Urothelium cell line (cell line): ENCODE measurements around the gene TRERF1.

Experiments used
- DNase-seq: peaks from one replicate; pipeline ENCODE4 v3.0.0; 2011; ENCODE audit warnings: low spot score, mixed read lengths
- FAIRE-seq: peaks from 2 replicates; lab custom pipeline; 2011; peaks lifted over from hg19 to GRCh38; lab: Jason Lieb, UNC

Gene TRERF1

DNA sequence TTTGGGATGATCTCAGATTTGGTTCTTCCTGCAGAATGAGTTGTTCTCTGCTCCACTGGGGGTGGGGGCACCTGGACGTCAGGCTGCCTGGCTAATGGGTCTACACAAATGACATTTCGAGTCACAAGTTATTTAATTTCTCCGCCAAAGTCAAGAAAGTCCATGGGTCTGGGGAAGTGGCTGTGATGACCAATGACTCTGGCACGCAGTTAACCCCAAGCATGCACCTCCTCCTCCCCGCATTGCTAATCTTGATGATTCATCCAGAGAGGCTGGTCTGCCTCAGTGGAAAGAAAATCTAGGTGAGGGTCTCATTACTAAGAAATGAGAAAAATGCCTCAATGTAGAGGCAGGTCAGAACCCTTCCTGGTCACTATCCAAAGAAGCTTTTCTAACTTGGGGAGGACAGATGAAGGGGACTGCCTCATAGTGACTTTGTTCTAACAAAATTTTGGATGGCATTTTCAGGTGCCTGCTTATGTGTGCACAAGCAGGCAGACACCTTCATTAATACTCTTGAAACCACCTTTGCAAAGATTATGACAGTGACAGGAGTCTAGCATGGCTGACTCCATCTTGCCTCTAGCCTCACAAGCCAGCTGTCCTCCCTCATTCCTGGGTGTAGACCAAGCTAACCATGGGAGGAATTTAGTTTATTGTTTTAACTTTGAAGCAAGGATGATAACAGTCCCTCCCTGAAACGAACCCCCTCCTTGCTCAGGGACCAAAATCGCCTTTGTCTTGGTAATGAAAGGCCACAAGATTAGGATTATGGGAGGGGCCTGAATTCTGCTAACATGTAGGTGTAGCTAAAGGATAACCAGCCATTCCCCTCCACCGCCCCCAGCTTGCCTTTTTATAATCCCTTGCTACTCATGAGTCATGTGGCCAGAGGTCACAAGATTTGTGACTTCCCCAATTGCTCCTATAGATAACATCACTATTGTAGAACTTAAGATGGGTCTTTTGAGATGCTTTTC, 135.4 kb downstream of the TRERF1 start:
- FAIRE-seq (peak; percentile 87), DNase-seq (peak; percentile 91)

DNA sequence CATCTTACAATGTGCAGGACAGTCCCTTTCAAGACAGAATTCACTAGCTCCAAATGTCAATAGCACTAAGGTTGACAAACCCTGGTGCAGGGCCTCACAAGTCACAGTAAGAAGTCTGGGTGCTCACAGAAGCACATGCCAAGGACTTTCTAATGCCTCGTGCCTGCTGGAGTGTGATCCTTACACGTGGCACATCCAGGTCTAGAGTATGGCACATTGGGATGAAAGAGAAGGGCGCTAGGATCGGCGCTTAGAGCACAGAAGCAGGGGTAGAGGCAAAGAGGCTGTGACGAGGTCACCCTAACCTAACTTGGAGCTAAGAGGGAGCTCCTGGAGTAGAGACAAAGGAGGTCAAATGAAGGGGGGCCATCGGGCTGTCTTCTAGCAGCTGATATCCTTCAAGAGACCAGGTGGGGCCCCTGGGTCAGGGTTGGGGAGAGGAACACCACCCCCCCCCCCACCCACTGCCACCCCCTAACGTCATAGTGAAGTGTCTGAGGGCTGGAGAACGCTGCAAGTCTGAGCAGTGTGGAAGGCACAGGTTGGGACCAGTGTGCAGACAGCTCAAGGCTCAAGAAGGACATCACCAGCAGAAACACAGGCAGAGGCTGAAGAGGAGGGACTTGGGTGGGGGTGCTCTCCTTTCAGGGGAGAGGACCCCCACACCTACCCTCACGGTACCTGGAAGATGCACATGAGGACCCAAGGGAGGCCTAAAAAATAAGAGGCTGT, 136.3 kb downstream of the TRERF1 start:
- FAIRE-seq (no peak), DNase-seq (no peak)

DNA sequence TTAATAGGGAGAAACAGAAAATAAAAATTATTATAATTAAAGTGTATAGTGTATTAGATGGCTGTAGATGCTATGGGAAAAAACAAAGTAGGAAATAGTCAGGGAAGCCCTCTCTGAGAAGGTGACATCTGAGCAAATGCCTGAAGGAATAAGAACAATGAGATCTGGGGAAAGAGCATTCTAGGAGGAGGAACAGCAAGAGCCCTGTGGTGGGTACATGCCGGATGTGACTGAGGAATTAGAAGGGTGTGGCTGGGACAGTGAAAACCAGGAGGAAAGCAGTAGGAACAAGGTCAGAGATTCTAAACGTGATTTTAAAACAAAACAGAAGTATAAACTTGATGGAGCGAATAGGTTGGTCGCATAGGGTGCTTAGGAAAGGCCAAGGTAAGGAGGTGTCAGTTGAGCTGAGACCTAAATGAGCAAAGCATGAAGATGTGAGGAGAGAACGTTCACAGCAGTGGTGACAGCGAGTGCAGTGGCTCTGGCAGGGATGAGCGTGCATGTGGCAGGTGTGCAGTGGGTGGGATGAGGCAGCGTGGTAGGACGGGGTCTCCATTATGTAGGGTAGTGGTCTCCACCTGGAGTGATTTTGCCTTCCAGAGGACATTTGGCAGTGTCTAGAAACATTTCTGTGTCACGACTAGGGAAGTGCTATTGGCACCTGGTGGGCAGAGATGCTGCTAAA, 137.0 kb downstream of the TRERF1 start:
- no peak for FAIRE-seq
- DNase-seq, result no peak

DNA sequence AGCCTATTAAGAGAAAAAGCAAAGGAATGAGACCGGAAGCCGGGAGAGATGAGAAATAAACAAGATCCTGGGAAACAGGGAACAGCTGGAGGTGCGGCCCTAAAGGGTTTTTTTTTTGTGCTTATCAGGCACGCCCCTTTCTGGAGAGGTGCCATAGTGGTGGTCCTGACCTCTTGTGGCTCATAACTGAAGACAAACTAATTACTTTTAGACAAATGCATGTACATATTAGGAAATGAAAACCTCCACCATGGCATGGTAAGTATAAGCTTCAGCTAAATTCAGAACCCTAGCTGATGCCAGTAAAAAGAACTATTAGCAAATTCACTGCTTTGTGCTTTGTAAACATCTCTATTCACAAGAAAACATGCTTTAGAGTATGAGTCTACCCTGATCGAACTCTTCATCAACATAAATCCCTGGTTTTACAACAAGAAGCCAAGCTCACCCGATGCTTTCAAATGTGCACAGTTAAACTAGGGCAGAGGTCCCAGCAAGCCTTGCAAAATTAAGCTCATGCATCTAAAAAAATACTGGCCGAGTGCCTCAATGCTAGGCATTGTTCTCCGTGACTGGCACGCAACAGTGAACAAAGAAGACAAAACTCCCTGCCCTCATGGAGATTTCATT, 137.7 kb downstream of the TRERF1 start:
- DNase-seq (no peak), FAIRE-seq (no peak)

DNA sequence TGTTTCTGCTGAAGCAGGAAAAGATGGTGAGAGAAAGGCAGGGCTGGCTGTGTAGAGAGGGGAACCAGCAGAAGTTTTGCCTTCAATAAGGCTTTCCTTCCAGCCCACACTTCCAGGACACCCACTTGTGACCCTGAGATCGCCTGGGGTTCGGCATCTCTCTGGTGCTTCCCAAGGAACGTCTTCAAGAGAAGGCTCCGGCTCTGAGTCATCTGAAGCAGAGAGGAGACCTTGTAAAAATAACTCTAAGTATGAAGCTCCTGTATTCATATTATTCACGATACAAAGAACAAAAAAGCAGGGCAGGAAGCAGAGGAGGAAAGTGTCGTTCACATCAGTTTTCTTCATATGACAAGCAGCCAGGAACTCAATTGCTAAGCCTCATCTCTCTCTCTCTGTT, 138.7 kb downstream of the TRERF1 start:
- FAIRE-seq (no peak), DNase-seq (peak; percentile 42)

DNA sequence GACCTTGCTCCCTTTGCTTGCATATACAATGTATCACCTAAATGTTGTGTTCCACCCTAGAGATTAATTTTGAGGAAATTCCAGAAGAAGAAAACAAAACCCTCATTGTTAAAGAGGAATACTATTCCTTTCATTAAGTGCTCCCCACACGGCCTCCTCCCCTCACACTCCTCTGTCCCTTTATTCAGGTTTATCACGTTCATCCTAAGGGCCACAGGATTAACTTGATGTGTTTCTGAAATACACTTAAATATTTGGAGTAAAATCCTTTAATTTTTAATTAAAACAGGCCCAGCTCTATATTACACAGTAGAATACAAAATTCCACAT, 144.6 kb downstream of the TRERF1 start:
- no peak for DNase-seq
- no peak for FAIRE-seq

DNA sequence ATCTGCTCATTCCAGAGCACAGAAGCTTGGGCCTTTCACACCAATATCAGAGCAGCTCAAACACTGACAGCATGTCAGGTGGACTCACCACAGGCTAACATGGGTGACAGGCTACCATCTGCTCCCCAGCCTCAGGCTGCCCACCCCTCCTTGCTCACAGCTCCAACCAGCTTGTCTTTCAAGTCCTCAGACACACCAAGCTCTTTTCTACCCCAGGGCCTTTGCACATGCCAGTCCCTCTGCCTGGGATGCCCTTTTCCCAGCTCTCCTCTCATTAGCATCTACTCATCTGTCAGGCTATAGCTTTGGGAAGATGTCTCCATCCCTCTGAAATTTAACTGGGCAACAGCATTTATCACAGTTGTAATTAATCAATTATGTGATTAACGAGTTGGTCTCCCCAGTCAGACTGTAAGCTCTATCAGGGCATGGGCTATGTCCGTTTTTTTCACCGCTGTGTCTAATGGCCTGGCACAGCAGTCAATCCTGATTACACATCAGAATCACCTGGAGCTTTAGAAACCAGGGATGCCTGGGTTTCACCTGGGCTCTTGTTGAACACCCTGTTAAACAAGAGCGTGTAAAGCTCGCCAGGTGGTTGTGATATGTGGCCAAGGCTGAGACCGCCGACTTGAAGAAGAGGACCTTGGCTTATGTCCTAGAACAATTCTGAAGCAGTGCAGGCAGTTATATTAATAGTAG, 145.1 kb downstream of the TRERF1 start:
- DNase-seq (no peak), FAIRE-seq (no peak)

DNA sequence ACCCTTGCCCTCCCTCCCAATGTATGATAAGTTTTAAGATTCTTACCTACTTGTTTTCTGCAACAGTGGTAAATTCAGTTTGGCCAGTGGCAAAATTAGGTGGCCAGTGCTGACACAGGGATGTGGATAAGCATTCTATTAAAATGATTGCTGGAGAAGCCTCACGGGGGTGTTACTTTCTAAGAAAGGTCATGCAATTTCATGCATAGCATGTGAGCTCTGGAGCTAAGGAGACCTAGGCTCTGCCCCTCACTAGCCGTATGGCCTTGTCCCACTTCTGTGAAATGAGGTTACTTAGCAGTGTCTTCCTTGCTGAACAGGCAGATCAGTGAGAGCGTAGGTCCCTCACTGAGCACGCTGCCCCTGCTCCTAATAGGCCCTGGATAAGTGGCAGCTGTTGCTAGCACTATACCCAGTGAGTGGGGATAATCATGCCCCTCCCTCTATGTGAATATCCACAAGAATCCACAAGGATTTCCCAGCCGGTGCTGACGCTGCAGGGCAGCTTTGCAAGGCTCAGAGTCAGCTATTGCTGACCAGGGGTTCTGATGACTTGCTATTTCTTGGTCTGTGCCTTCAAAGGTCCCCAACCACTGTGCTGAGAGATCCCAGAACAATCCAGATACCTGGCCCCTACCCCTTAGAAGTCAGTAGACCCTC, 147.5 kb downstream of the TRERF1 start:
- DNase-seq (no peak), FAIRE-seq (no peak)

DNA sequence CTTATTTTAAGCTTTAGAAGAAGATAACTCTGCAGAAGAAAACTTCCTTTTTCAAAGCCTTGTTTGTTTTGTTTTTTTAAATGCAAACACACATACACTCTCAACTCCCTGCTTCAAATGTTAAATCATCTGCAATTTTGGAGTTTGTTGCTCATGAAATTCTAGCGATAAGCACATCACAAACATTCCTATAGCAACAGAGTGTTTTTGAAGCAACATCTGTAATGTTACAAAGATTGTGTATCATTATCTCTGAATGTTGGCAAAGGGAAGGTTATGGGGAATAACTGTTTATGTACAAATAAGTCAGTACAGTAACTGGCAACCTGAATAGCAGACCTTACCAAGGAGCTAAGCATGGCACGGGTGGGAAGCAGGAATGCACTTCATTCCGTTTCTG, 149.3 kb downstream of the TRERF1 start:
- FAIRE-seq (no peak), DNase-seq (no peak)

DNA sequence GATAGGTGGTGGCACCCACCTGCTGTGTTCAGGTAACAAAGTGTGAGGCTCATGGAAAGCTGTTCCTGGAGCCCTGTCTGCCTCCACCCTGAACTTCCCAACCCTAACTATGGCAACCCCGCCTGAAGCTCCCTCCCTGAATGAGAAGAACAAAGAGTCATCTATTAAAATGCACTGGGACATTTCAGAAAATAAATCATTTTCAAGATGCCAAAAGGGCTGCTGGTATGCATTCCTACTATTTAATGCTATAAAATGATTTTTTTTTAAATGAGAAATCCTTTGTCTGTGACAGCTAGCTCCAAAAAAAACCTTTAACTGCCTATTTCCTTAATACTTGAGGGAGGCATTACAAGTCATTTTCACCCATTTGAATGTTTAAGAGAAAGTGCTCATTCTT, 149.7 kb downstream of the TRERF1 start:
- no peak for FAIRE-seq
- DNase-seq, result no peak

DNA sequence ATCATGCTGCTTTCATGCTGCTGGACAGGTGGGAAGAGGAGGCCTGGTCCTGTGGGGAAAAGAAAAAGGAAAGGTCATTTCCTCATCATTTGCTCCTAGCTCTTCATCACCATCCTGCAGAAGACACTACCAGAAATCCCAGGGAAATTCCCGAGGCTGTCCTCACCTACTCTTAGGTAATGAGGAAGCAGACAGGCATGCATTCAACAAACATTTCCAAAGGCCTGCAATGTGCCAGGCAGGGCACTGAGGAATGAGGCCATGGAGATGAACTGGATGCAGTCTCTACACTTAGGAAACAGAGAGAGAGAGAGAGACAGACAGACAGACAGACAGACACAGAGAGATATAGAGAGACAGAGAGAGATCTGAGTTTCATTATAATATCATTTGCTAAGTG, 151.0 kb downstream of the TRERF1 start:
- DNase-seq (no peak), FAIRE-seq (no peak)

DNA sequence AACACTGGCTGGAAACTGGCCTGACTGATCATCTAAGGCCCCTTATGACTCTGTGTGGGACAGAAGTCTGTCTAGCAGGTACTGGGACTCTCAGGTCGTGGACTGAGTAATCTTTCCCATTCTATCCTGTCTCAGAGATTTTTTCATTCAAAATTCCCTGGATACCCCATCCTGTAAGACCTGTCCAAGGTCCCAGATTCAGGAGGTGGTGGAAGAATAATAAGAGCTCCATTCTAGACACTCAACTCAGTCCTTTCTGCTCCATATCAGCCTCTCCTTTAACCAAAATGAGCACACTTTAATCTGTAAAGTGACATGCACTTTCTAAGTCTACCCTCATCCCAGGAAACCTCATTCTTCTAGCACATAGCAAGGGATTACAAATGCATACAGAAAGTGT, 151.5 kb downstream of the TRERF1 start:
- FAIRE-seq (no peak), DNase-seq (no peak)

DNA sequence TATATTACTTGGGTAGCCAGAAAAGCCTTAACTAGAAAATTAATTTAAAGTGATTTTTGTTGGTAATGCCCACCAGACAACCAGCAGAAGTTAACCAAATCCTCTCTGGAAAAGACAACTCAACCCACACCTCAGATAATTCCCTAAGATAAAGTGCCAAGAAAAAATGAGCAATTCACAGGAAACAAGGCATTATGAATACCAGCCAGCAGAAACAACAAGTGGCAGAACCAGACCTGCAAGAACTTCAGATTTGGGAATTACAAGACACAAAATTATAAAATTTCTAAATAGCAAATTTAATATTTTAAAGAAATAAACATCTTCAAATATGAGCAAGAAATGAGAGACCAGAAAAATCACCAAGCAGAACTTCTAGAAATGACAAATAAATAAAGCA, 154.1 kb downstream of the TRERF1 start:
- FAIRE-seq, result no peak
- DNase-seq, result no peak

DNA sequence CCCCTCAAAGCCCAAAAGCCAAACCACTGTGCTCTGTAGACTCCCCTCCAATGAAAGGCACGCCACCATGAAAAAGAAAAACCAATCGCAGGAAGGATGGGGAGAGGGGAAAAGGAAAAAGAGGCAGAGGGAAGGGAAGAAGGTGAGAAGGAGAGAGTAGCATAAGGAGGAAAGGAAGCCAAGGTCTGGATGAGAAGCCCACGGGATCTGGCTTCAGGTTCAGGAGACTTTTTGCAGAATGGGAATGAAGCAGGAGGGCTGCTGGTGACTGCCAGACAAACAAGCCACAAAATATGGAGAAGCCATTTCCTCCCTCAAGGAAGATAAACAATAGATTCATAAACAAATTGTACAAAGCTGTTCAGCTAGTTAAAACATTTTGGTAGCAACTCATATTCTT, 155.1 kb downstream of the TRERF1 start:
- no peak for FAIRE-seq
- DNase-seq, result no peak

DNA sequence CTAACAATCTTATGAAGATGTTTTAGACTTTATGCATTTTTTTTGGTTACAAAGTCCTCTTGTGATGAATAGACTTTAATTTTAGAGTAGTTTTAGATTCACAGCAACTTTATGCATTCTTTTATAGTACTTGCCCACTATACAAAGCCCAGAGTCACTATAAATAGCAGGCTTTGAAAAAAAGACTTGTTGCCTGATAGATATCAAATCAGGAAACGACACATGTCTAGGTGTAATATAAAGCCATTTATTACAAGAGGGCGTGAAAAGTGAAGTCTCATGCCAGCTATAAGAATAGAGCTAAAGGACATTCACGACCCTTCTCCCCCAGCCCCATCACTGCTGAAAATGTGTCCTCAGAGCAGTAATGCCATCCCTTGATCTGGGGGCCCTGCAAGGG, 156.0 kb downstream of the TRERF1 start:
- FAIRE-seq (no peak), DNase-seq (no peak)

DNA sequence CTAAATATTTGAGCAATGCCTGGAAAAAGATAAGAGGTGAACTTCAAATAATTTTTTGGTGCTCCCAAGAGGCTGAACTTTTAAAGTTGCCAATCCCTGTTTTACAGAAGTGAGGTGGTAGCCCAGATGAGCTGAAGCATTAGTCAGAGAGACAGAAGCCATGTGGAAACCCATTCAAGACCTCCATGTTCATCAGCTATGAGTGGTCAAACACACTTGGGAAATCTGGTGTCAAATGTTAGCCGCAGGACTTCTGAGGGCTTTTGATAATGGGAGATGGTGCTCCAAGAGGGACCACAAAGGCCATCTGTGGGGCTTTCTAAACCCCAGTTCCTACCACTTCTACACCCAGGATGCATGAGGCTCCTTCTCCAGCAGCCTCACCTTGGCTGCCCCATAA, 156.5 kb downstream of the TRERF1 start:
- FAIRE-seq, result no peak
- DNase-seq, result no peak

DNA sequence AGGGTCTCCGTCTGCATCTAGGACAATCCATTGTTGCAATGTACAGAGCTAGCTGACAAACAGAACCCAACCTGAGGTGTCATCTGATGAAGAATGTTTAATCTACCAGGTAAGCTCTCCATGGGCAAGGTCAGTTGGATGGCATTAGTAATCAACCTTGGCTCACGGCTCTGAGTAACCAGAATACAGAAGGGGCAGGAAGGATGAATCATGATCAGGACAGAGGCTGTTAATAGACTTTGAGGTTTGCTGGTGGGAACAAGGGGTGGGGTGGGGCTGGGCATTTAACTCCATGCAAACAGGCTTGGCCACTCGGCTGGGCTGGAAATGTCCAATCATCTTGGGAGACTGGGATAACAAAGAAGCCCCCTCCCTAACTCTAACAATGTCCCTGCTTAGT, 157.0 kb downstream of the TRERF1 start:
- FAIRE-seq, result peak; percentile 50
- DNase-seq, result peak; percentile 88

DNA sequence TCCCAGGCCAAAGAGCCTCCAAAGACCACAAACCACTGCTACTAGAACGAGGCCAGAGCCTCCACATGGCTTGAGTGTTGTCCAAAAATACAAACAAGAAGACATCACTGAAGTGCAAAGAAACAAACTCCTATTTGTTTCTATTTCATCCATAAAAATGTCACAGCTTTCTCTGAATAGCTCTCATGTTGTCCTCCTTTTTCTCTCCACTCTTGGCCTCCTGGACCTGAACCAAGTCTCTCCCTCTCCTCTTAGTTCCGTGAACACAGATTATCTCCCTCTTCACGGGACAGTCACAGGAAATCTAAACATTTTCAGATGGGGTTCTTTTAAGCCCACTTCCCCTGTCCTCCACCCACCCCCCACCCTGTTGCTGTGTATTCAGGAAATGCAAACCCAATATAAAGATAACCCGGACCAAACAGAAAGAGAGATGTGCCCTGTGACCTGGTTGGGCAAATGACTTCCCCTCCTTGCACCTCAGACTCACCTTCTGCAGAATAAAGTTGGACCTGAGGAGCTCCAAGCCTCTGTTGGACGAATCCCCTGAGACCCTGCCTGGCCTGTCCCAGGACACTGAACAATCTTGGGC, 158.2 kb downstream of the TRERF1 start:
- no peak for FAIRE-seq
- DNase-seq, result no peak

DNA sequence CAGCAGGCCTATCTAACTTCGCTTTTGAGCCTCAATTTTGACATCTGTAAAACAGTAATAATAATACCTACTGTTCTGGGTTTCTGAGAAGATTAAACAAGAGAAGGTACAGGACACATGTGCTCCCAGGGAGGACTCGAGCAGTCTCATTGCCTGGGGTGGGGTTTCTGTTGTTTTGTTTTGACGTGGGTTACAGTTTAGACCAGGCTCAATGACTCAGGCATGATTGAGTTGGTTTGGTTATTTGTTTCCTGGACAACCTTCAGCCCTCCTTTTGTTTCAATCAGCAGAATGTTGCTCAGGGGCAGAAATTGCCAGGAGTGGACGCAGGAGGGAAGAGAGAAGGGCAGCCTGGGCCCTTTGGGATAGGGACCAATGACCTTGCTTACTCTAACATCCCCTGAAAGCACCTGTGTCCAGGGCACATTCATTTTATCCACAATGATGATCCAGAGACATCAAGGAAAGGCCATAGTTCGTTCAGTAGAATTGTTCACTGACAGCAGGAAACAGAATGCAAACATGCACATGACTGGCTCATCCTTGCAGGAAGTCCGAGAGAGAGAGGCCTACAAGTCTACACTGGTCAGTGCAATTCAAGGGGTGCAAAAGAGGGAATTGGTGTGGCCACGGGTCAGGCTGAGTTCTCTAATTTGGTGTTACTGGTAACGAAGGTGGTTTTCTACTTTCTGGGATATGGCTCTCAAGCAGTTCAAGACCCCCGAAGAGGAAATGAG, 159.6 kb downstream of the TRERF1 start:
- FAIRE-seq, result no peak
- no peak for DNase-seq
